B cell (primary cell): ENCODE measurements around the gene ZNF329. TPM values are rescaled to one million over a fixed set of nuclear protein-coding genes. Genes with fewer than 3 reads are reported as not detected.

Experiments used
- ATAC-seq: fragments of 200-7000 bp; cut with Tn5 transposase; one replicate; pipeline ENCODE4 v1.10.0; 2021; ENCODE audit warnings: low read depth, mild to moderate bottlenecking, moderate number of reproducible peaks, moderate library complexity
- CTCF ChIA-PET: fragments of 350-600 bp; sonication (Branson Sonifier 250); formaldehyde crosslinking; loops from one replicate; lab custom pipeline; 2021; ENCODE audit warnings: antibody characterized with exemption, inconsistent platforms; lab: Charles Lee
- POLR2A ChIA-PET: fragments of 350-600 bp; sonication (Branson Sonifier 250); formaldehyde crosslinking; loops from one replicate; lab custom pipeline; 2021; ENCODE audit warnings: antibody characterized with exemption; lab: Charles Lee
- DNase-seq: peaks from one replicate; pipeline ENCODE4 v3.0.0; 2013
- H2AFZ ChIP-seq: 2 replicates; pipeline ENCODE4 v1.6.1; 2012; ENCODE audit warnings: mild to moderate bottlenecking, low read depth, low read length; ENCODE audit not compliant: insufficient read depth, poor library complexity, severe bottlenecking
- H3K27ac ChIP-seq, 2 donors: 1 replicate in 1 of 2; 2 replicates in 1 of 2; pipeline ENCODE4 v1.5.1; 2012 to 2013; ENCODE audit warnings: low read length in 2 of 2, mild to moderate bottlenecking in 2 of 2, moderate library complexity in 1 of 2
- H3K27me3 ChIP-seq, 4 experiments: fragments of 200-600 bp in 1 of 4; sonication (generic) in 1 of 4; replicated peaks in 1 of 4; 1 replicate in 2 of 4; 2 replicates in 2 of 4; pipeline versions ENCODE4 v1.6.1 to v1.7.0; 2013 to 2016; ENCODE audit warnings: low read length in 3 of 4, mild to moderate bottlenecking in 2 of 4, mixed read lengths in 1 of 4, moderate library complexity in 1 of 4; ENCODE audit not compliant: insufficient read depth in 4 of 4, control insufficient read depth in 3 of 4; ENCODE audit errors: control extremely low read depth in 1 of 4
- H3K36me3 ChIP-seq, 2 experiments: replicated peaks in 1 of 2; 1 replicate in 1 of 2; 2 replicates in 1 of 2; pipeline versions ENCODE4 v1.6.1 to v1.7.1; 2013; ENCODE audit warnings: low read length in 1 of 2; ENCODE audit not compliant: insufficient read depth in 2 of 2, control insufficient read depth in 1 of 2; ENCODE audit errors: control extremely low read depth in 1 of 2, extremely low read depth in 1 of 2
- H3K4me1 ChIP-seq, 2 donors: fragments of 200-600 bp in 1 of 2; sonication (generic) in 1 of 2; 1 replicate in 1 of 2; 2 replicates in 1 of 2; pipeline versions ENCODE4 v1.5.1 to v1.6.1; 2013 to 2017; ENCODE audit warnings: low read length in 2 of 2; ENCODE audit not compliant: control insufficient read depth in 2 of 2, insufficient read depth in 2 of 2
- H3K4me2 ChIP-seq: replicated peaks from 2 replicates; pipeline ENCODE3; 2012; ENCODE audit warnings: mild to moderate bottlenecking, low read depth, low read length; ENCODE audit not compliant: poor library complexity, severe bottlenecking
- H3K4me3 ChIP-seq, 5 experiments: fragments of 200-600 bp in 1 of 5; sonication (generic) in 1 of 5; 1 replicate in 3 of 5; 2 replicates in 2 of 5; pipeline versions ENCODE4 v1.5.1 to v1.7.0; 2011 to 2016; ENCODE audit warnings: low read length in 4 of 5, mild to moderate bottlenecking in 4 of 5, low read depth in 2 of 5, control low read depth in 1 of 5, moderate library complexity in 1 of 5; ENCODE audit not compliant: insufficient read depth in 1 of 5; ENCODE audit errors: control extremely low read depth in 1 of 5, extremely low read depth in 1 of 5
- H3K79me2 ChIP-seq: fragments of 200-600 bp; sonication (generic); one replicate; pipeline ENCODE4 v1.6.0; 2016; ENCODE audit warnings: low read length; ENCODE audit not compliant: control insufficient read depth, insufficient read depth
- H3K9ac ChIP-seq: fragments of 200-600 bp; sonication (generic); 2 replicates; pipeline ENCODE4 v1.6.1; 2017; ENCODE audit warnings: mild to moderate bottlenecking, low read length, moderate library complexity
- H3K9me3 ChIP-seq, 3 donors: one replicate each; pipeline versions ENCODE4 v1.6.1 to v1.7.1; 2013; ENCODE audit warnings: low read length in 2 of 3; ENCODE audit not compliant: control insufficient read depth in 2 of 3, insufficient read depth in 1 of 3; ENCODE audit errors: control extremely low read depth in 1 of 3
- H4K20me1 ChIP-seq: 2 replicates; pipeline ENCODE4 v1.6.0; 2012; ENCODE audit warnings: mild to moderate bottlenecking, low read length; ENCODE audit not compliant: insufficient read depth, control insufficient read depth, poor library complexity, severe bottlenecking
- H3K27ac Mint-ChIP-seq: one replicate; pipeline ENCODE4 v1.8.0; 2021; ENCODE audit warnings: mixed read lengths
- H3K27me3 Mint-ChIP-seq: one replicate; pipeline ENCODE4 v1.8.0; 2021; ENCODE audit warnings: mixed read lengths
- H3K4me1 Mint-ChIP-seq: one replicate; pipeline ENCODE4 v1.8.0; 2021; ENCODE audit warnings: mixed read lengths
- H3K4me3 Mint-ChIP-seq: one replicate; pipeline ENCODE4 v1.8.0; 2021; ENCODE audit warnings: mixed read lengths
- H3K9me3 Mint-ChIP-seq: one replicate; pipeline ENCODE4 v1.8.0; 2022; ENCODE audit warnings: mixed read lengths; ENCODE audit not compliant: insufficient read depth
- CTCF ChIP-seq: fragments of 200-600 bp; IDR thresholded peaks from one replicate; pipeline ENCODE4 v1.8.0; 2022; ENCODE audit warnings: antibody characterized with exemption, mild to moderate bottlenecking
- EZH2 ChIP-seq: IDR thresholded peaks from 2 replicates; pipeline ENCODE4 v1.6.1; 2012; ENCODE audit warnings: borderline replicate concordance, low read depth, mild to moderate bottlenecking, moderate library complexity, low read length; ENCODE audit not compliant: insufficient read depth, poor library complexity, severe bottlenecking
- WGBS: methylation state at CpG from one replicate; pipeline ENCODE4 v1.1.5; 2013; ENCODE audit warnings: missing lambda C conversion rate; ENCODE audit not compliant: insufficient coverage; 5-methylcytosine and 5-hydroxymethylcytosine counted together
- intact Hi-C: fragments of 100-400 bp; cut with micrococcal nuclease; formaldehyde crosslinking; loops from one replicate; pipeline ENCODE4 v1.10.0; 2022
- polyA plus RNA-seq: library from polyadenylated mRNA; depleted of rRNA; stranded (reverse); fragments of >200 nt; gene quantifications from 2 replicates; pipeline ENCODE4 v1.2.3, GENCODE V29; 2012
- total RNA-seq, 2 donors: library from RNA; stranded (reverse); fragments of 120-200 nt in 1 of 2; gene quantifications; 1 replicate in 1 of 2; 2 replicates in 1 of 2; pipeline versions ENCODE4 v1.2.3 to v1.2.4, GENCODE V29; 2013 to 2022

Gene ZNF329
- total and polyA plus RNA-seq, 2 donors (not counting 1 experiment from before 2014, with no cell fraction given), result 5.4 to 12.5 TPM

- Mint-ChIP-seq H3K9me3 (peaks cover 3% of the 10 kb centered on the region), H3K27me3 (no peaks in the 10 kb centered on the region), H3K4me3 (no peak overlapping the region), H3K4me1 (peaks cover 18% of the 10 kb centered on the region), H3K27ac (no peak overlapping the region)
- ChIA-PET POLR2A (interaction anchor here (0.6 to 0.7 kb wide), 2 partner anchors 480 to 536 kb away, joined by 4 to 5 read pairs; no protein-coding TSS in a partner anchor), CTCF (no interaction called here)
- 89% methylated on average over 10 of the region's 10 CpGs for WGBS
- DNase-seq (no peak), ATAC-seq (no peak)
- intact Hi-C loops, result loop anchor here (5.0 kb wide), 1 partner anchor 73 kb away; no protein-coding TSS in a partner anchor
- H3K36me3 ChIP-seq, result no peaks in the 10 kb centered on the region
- H3K4me3 ChIP-seq, result no peak overlapping the region
- peaks cover 35% of the 10 kb centered on the region for H3K79me2 ChIP-seq
- H3K4me1 ChIP-seq, result peaks cover 13 to 16% of the 10 kb centered on the region in 2 donors
- no peak overlapping the region for H3K9ac ChIP-seq
- H2AFZ ChIP-seq, result no peak overlapping the region
- H3K9me3 ChIP-seq, result peaks cover 1 to 74% (median 7%) of the 10 kb centered on the region in 3 donors
- TF ChIP-seq EZH2 (no peak), CTCF (no peak)
- H3K27ac ChIP-seq, result no peak overlapping the region
- no peak overlapping the region for H3K4me2 ChIP-seq
- no peaks in the 10 kb centered on the region for H4K20me1 ChIP-seq
- H3K27me3 ChIP-seq, result no peaks in the 10 kb centered on the region
Observed at GRCh38 chr19:58095328-58095727, 55.3 kb downstream of the ZNF329 start.

- no peak overlapping the region for H3K27ac ChIP-seq
- H3K9ac ChIP-seq, result no peak overlapping the region
- peaks cover 0 to 80% (median 1%) of the 10 kb centered on the region in 3 donors for H3K9me3 ChIP-seq
- no peak overlapping the region for H2AFZ ChIP-seq
- H3K27me3 ChIP-seq, result no peaks in the 10 kb centered on the region
- ChIA-PET CTCF (no interaction called here), POLR2A (interaction anchor here (0.7 kb wide), 1 partner anchor 981 kb away, joined by 3 read pairs; no protein-coding TSS in a partner anchor)
- DNase-seq (no peak), ATAC-seq (no peak)
- peaks cover 35% of the 10 kb centered on the region for H3K79me2 ChIP-seq
- peaks cover 7 to 8% of the 10 kb centered on the region in 2 donors for H3K4me1 ChIP-seq
- no peaks in the 10 kb centered on the region for H3K36me3 ChIP-seq
- H3K4me3 ChIP-seq, result no peak overlapping the region
- no peak for TF ChIP-seq CTCF
- no peak for TF ChIP-seq EZH2
- Mint-ChIP-seq H3K4me3 (no peak overlapping the region), H3K27me3 (no peaks in the 10 kb centered on the region), H3K9me3 (peaks cover 3% of the 10 kb centered on the region), H3K27ac (no peak overlapping the region), H3K4me1 (peaks cover 11% of the 10 kb centered on the region)
- no peaks in the 10 kb centered on the region for H4K20me1 ChIP-seq
- intact Hi-C loops, result no loop called here
- WGBS, result 92% methylated on average over 6 of the region's 7 CpGs
- H3K4me2 ChIP-seq, result no peak overlapping the region
Observed at GRCh38 chr19:58093071-58093470, 57.5 kb downstream of the ZNF329 start.
